NCI-H146 (cell line): ENCODE results near the gene RAB19.
A peak's percentile ranks its signal among the peaks of the same experiment; 100 is the strongest.
"Not testable (repeated sequence)": the region's sequence is repeated elsewhere in the genome, so short reads cannot be mapped to it uniquely, and the experiment has no call there.

Source experiments
- DNase-seq: peaks from one replicate; lab custom pipeline; 2025; lab: John Stamatoyannopoulos, UW

Gene RAB19

DNA sequence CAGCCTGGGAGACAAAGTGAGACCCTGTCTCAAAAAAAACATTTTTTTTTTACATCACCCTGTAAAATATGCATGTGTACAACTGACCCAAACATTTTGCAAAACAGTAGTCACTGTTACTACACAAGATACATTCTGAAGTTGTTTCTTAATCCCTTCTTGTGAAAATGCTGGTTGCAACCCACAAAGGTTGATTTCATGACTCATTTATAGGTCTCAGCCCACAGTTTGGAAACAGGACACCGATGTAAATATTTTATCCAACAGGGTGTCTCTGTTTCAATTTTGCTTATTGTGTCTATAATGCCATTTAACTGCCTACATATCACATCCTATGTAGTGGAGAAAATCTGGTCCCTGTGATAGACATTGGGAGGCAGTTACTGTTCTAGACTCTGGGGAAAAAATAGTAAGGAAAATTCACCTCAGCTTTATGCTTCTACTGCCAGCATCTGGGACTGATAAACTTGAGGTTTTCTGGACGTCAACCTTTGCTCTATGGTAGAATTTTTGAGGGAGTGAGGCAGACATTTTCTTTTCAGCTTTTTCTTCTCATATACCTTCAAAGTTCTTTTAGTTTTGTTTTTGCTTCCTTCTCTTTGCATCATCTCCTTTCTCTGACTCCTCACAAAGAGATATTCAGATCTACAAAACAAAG, 1.6 kb upstream of the RAB19 start:
- no peak for DNase-seq

DNA sequence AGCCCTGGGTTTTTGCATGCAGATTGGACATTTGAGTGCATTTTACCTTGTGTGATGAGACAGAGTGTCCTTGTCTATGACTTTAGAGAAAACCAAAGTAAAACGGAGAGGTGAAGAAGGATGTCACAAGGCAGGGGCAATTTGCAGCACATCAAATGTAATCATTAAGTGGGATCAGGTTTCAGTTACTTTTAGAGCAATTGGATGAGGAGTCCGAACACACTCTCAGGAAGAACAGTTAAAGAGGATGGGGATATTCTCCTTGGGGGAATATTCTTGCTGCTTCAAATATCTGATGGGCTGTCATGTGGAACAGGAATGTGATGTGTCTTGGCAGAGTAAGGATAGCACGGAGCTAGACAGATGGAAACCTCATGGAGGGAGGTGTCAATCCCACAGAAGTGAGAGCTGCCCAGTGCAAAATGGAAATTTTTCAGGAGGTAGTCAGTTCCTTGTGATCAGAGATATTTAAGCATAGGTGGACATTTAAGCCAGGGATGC, 757 bp downstream of the RAB19 start:
- DNase-seq, result no peak

GRCh38 chr7:140415361-140415760, 11.5 kb downstream of the RAB19 start:
- no peak for DNase-seq

DNA sequence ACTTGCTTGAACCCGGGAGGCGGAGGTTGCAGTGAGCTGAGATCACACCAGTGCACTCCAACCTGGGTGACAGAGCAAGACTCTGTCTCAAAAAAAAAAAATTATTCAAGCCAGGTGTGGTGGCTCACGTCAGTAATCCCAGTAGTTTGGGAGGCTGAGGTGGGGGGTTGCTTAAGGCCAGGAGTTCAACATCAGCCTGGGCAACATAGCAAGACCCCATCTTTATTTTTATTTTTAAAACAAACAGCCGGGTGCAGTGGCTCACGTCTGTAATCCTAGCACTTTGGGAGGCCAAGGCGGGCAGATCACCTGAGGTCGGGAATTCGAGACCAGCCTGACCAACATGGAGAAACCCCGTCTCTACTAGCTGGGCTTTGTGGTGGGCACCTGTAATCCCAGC, 12.0 kb downstream of the RAB19 start:
- not testable (repeated sequence) for DNase-seq

DNA sequence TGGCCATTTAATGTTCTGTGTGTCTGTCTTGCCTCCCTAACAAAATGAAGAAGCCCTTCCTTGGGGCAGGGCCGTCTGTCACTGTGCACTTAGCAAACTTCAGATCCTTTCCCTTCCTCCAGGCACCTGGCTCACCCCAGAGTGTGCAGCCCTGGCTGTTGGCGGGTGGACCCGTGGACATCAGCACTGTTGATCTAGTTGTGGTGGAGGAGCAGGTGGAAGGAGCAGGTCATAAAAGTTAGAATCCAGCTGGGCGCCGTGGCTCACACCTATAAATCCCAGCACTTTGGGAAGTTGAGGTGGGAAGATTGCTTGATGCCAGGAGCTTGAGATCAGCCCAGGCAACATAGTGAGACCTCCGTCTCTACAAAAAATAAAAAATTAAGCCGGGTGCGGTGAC, 12.7 kb downstream of the RAB19 start:
- peak; percentile 39 for DNase-seq

GRCh38 chr7:140417456-140418155, 13.7 kb downstream of the RAB19 start:
- DNase-seq, result peak; percentile 83

- DNase-seq, result peak; percentile 89
Measured at GRCh38 chr7:140418156-140418472, 14.3 kb downstream of the RAB19 start.

DNA sequence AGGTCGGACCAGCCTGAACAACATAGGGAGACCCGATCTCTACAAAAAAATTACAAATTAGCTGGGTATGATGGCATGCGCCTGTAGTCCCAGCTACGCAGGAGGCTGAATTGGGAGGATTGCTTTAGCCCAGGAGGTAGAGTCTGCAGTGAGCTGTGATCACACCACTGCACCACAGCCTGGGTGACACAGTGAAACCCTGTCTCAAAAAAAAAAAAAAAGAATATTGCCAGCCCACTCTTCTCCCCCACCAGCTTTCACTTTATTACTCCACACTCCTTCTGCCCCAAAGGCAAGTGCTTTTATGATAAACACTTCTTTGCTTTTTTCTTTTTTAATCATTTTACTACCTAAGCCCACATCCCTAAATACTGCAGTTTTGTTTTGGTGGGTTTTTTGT, 14.8 kb downstream of the RAB19 start:
- DNase-seq, result no peak

- no peak for DNase-seq
Measured at GRCh38 chr7:140421521-140421920, 17.7 kb downstream of the RAB19 start.

DNA sequence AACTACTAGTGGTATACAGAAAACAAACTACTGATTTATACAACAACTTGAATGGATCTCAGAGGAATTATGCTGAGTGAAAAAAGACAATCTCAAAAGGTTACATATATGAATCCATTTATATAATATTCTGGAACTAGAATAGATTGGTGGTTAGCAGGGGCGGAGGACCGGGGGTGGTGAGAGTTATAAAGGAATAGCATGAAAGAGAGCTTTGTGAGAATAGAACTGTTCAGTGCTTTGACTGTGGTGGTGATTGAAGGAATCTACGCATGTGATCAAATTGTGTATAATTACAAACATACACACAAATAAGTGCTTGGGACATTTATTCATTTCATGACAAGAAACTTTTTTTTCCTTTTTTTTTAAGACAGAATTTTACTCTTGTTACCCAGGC, 19.6 kb downstream of the RAB19 start:
- DNase-seq, result no peak

- no peak for DNase-seq
Measured at GRCh38 chr7:140425718-140426117, 21.9 kb downstream of the RAB19 start.

DNA sequence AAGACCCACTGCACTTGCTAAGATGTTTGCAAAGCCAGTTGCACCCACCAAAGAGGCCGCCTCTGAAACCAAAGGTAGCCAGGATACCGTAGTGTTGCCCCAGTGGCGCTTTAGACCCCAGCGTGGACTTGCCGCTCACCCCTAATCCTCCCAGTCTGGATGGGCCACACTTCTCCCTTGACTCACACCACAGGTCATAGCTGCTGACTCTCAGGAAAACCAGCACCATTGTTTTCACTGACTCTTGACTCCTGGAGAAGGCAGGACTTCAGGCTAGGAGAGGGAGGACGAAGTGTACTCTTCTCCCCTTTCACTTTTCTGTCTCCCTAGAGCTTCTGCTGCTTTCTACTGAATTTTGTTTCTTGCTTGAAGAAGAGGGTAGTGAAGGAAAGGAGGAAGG, 22.3 kb downstream of the RAB19 start:
- no peak for DNase-seq

DNA sequence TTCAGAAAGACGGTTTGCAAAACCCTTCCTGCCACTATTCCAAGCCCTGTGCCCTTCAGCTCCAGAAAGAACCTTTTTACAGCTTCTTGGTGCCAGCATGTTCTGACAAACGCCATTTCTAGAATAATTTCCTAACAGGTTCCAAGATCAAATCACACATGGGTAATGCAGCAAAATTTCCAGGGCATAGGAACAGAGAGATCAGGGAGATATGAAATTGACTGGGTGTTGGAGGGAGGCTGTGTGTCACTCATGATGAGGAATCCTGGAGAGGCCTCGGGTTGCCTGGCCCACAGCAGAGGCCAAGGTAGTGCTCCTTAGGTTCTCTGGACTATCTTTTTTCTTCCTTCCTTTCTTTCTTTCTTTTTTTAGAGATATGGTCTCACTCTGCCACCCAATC, 29.5 kb downstream of the RAB19 start:
- no peak for DNase-seq

GRCh38 chr7:140435252-140435895, 31.5 kb downstream of the RAB19 start:
- no peak for DNase-seq

GRCh38 chr7:140439359-140439758, 35.5 kb downstream of the RAB19 start:
- DNase-seq, result no peak

DNA sequence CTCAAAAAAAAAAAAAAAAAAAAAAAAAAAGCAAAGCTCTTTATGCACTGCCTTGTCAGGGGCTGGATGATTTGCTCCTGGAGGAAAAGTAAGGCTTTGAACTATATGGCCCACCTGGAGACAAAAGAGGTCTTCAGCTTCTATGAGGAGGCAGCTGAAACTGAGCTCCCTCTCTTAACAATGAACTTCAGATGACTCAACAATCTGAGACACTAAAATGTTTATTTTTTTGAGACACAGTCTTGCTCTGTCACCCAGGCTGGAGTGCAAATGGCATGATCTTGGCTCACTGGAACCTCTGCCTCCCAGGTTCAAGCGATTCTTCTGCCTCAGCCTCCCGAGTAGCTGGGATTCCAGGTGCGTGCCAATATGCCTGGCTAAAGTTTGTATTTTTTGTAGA, 36.7 kb downstream of the RAB19 start:
- DNase-seq, result no peak

- DNase-seq, result no peak
Measured at GRCh38 chr7:140441519-140441918, 37.7 kb downstream of the RAB19 start.

DNA sequence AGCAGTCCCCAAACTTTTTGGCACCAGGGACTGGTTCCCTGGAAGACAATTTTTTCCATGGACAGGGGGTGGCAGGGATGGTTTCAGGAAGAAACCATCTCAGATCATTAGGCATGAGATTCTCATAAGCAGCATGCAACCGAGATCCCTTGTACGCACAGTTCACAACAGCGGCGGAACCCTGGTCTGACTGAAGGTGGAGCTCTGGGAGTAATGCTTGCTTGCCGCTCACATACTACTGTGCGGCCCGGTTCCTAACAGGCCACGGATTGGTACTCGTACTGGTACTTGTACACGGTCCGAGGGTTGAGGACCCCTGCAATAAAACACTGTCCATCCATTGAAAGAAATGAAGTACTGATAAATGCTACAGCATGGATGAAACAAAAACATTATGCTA, 42.6 kb downstream of the RAB19 start:
- DNase-seq, result no peak

DNA sequence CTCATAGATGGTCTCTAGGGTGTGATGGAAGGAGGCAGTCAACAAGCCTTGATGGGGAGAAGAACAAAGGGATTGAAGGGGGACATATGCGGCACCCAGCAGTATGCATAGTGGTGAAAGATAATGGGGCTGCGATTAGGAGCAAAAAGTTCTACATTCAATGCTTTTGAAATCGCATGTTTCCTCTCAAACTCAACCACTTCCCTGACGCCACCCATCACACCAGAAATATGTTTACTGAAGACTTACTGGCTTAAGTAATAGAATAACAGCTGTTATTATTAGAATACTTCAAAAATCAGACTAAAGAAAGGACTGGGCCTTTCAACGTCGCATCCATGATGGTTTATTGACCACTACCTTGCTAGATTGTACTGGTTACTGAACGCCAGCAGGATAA, 44.0 kb downstream of the RAB19 start:
- DNase-seq, result no peak

DNA sequence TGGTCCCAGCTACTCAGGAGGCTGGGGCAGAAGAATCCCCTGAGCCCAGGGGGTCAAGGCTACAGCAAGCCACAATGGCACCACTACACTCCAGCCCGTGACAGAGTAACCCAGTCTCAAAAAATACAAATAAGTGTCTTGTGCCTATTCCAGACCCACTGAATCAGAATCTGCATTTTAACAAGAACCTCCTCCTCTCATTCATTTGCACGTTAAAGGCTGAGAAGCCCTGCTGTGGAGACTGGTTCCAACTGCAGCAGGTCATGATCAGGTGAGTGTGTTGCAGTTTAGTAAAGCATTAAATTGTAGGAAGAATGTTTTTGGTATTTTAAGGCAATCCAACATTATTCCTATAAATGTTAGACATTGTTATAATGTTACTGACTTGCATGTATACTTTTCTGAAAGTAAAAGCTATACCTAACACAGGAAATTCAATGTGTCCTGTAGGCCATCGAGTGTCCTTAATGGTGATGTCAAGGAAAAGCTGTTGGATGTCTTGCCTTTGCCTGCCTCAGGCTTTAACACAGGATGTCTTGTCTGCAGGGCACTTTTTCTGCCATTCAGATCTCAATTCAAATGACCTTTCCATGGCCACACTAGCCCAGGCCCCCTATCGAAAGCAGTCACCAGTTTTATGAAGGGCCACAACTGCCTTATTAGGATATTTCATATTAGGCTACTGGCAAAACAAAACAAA, 45.1 kb downstream of the RAB19 start:
- DNase-seq, result no peak

DNA sequence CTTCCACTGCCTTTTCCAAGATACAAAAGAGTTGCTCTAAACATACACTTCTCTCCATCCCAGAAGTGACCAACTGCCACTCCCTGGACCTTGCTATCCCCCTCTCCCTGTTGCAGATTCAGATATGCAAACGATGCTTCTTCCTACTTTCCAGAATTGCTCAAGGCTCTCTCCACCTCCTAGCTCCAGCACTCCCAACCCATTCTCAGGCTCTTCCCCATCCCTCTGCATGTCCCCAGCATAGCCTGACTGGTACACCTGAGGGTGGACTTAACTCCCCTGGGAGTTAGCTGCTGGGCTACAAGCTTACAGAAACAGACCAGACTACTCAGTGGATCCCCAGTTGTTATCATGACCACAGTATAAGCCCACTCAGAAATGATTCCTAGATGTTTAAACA, 47.9 kb downstream of the RAB19 start:
- DNase-seq, result no peak

DNA sequence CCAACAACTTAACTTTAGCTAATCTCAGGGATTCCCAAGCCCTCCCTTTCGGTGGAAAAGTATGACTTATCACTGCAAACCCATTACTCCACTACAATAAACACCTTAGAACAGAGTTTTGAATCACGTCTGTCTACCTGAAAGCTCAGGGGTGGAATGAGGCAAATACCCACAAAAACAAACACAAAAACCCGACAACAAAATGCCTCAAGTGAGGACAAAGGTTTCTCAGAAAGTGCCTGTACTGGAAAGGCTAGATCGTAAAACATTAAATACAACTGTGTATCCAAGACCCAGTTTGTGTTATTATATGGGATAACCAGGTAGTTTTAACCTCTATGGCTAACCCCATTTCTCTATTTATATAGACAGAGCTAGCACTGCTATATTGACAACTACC, 49.4 kb downstream of the RAB19 start:
- DNase-seq, result no peak
